Memory B cell (primary cell): Measurements from ENCODE around the gene SLC23A3.

Source experiments
- ATAC-seq: fragments of 150-1000 bp; cut with Tn5 transposase; 2 replicates; pipeline ENCODE4 v1.10.0; 2021; ENCODE audit warnings: low read depth, mild to moderate bottlenecking, moderate library complexity
- DNase-seq, 2 donors: peaks; one replicate each; pipeline ENCODE4 v3.0.0; 2022; ENCODE audit warnings: low spot score in 2 of 2
- H3K27ac Mint-ChIP-seq: one replicate; pipeline ENCODE4 v1.8.0; 2022; ENCODE audit warnings: mild to moderate bottlenecking, moderate library complexity, mixed read lengths
- H3K27me3 Mint-ChIP-seq: one replicate; pipeline ENCODE4 v1.8.0; 2022; ENCODE audit warnings: mixed read lengths
- H3K36me3 Mint-ChIP-seq: one replicate; pipeline ENCODE4 v1.8.0; 2022; ENCODE audit warnings: mild to moderate bottlenecking, mixed read lengths
- H3K4me1 Mint-ChIP-seq: one replicate; pipeline ENCODE4 v1.8.0; 2022; ENCODE audit warnings: mixed read lengths
- H3K4me3 Mint-ChIP-seq: one replicate; pipeline ENCODE4 v1.8.0; 2022; ENCODE audit warnings: mild to moderate bottlenecking, moderate library complexity, mixed read lengths
- H3K9me3 Mint-ChIP-seq: one replicate; pipeline ENCODE4 v1.8.0; 2022; ENCODE audit warnings: mixed read lengths

SLC23A3 gene

DNA sequence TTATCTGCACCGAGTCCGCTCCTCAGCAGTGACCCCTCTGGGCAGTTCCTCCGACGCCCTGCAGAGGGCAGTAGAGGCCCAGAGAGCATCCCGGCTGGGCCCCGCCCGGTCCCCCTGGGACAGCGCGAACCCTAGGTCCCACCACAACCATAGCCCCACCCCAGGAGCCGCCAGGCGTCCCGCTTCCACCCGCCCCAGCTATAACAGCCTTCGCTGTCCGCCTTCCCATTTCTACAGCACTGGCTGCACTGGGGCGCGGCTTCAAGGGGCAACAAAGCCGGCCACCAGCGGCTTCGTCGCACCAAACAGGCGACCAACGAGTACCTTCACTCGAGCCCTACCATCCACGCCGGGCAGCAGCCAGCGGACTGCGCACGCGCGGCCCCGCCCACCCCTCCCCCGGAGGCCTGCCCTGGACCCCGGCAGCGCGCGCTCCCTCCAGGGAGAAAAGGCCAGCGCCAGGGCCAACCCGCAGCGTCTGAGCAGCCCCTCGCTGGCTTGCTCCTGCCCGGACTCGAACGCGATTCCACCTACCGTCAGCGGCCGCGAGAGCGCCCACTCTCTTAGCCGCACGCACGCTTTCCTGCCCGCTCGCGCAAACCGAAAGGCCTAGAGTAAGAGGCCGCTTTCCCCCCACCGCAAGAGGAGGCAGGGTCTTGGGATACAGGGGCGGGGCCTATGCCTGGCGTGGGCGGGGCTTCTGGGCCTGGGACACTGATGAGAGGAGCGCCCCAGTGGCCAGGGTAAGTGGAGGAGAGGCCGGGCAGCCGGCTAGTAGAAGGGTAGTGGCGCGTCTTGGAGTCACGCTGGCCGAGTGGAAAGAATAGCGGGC, 9.4 kb downstream of the SLC23A3 start, which contains the start of gene NHEJ1:
Gene NHEJ1, minus strand, starts transcription at position 630 of the 832 bp plus-strand sequence. CDS start 2,453 bp downstream, outside the sequence.
- Mint-ChIP-seq H3K4me3 (peak within 1 kb of the TSS; percentile 94), H3K4me1 (peaks cover 19% of the 10 kb centered on the region), H3K9me3 (no peaks in the 10 kb centered on the region), H3K27ac (peak within 1 kb of the TSS; percentile 86), H3K27me3 (no peaks in the 10 kb centered on the region), H3K36me3 (peaks cover 15% of the 10 kb centered on the region)
- DNase-seq (peak; percentile 96 to 99), ATAC-seq (peak; percentile 81)

DNA sequence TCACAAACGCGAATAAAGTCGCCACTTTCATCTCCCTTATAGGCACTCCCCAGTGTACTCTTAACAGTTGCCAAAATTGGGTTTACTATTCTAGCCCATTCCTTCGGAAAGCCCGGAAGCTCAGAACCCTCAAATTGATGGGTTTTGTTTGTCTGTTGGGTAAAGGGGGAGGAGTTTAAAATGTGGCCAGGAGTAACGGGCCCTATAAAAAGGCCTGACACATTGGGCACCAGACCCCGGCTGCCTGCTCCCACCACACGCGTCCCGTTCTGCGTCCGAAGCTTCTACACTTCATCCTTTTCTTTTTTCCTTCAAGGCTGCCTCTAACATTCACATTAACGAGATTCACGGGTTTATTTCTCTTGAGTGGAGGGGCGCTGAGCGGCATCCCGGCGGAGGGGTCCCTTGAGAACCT, 10.1 kb downstream of the SLC23A3 start:
- Mint-ChIP-seq H3K27me3 (no peaks in the 10 kb centered on the region), H3K9me3 (no peaks in the 10 kb centered on the region), H3K4me1 (peaks cover 19% of the 10 kb centered on the region), H3K36me3 (peaks cover 15% of the 10 kb centered on the region), H3K27ac (peak overlapping the region; percentile 86), H3K4me3 (peak overlapping the region; percentile 94)
- ATAC-seq: no peak
- no peak for DNase-seq

DNA sequence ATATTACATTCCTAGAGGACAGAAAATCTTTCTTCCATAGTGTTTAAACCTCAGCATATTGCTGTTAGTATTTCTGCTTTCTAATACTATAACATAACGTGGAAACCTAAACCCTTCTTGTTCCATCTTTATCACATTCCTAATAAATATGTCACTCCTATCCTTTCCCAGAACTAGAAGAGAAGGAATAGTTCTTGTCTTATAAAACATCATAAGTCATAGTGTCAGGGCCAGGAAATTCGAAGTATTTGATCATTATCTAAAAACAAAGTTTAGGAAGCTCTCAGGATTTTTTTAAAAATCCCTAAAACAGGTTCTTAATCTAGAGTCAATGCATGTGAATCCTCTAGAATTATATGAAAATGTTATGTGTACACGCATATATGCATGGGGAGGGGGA, 11.2 kb downstream of the SLC23A3 start:
- no peak overlapping the region for H3K4me3 Mint-ChIP-seq
- H3K36me3 Mint-ChIP-seq: peaks cover 15% of the 10 kb centered on the region
- H3K9me3 Mint-ChIP-seq: no peaks in the 10 kb centered on the region
- H3K27ac Mint-ChIP-seq: no peak overlapping the region
- no peaks in the 10 kb centered on the region for H3K27me3 Mint-ChIP-seq
- DNase-seq (no peak), ATAC-seq (no peak)
- H3K4me1 Mint-ChIP-seq: peaks cover 19% of the 10 kb centered on the region

DNA sequence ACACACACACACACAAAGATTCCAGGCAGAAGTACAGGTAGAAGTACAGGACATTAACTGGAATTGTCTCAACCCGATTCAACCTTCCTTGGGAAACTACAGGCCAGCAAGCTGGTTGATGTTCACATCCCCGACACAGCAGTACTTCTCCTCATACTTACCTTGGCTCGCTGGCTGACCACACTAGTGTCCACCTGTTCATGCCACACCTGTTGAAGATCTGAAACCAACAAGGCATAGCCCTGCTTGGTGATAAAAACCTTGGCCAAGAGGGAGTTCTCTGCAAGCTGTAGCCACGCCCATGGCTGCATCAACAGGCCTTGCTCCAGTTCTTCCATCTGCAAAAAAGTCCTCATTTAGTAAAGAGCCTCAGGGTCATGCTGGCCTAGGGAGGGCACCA, 11.8 kb downstream of the SLC23A3 start:
- peaks cover 17% of the 10 kb centered on the region for H3K36me3 Mint-ChIP-seq
- no peak overlapping the region for H3K27ac Mint-ChIP-seq
- H3K4me3 Mint-ChIP-seq: no peak overlapping the region
- DNase-seq: no peak
- H3K9me3 Mint-ChIP-seq: no peaks in the 10 kb centered on the region
- ATAC-seq: no peak
- H3K27me3 Mint-ChIP-seq: no peaks in the 10 kb centered on the region
- peaks cover 19% of the 10 kb centered on the region for H3K4me1 Mint-ChIP-seq

DNA sequence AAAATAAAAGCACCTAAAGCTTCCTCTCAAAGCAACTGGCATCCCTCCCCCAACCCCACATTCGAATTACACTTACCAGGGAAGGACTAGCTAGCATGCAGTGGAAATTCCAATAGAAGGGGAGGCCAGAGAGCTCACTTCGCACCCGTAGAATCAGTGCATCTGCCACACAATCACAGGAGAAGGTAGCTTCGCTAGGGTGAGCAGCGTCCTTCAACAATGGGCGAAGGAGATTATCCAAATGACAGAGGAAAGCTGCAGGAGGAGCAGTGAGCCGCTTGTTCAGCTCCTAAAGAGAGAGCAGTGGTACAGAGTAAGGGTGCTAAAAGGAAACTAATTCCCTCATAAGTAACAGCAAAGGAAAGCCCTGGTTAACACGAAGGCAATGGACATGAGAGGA, 12.4 kb downstream of the SLC23A3 start:
- no peak for ATAC-seq
- H3K36me3 Mint-ChIP-seq: peaks cover 17% of the 10 kb centered on the region
- H3K4me3 Mint-ChIP-seq: no peak overlapping the region
- H3K27me3 Mint-ChIP-seq: no peaks in the 10 kb centered on the region
- H3K9me3 Mint-ChIP-seq: no peaks in the 10 kb centered on the region
- peaks cover 19% of the 10 kb centered on the region for H3K4me1 Mint-ChIP-seq
- DNase-seq: no peak
- H3K27ac Mint-ChIP-seq: no peak overlapping the region

- no peak overlapping the region for H3K4me3 Mint-ChIP-seq
- DNase-seq: peak; percentile 30 to 55
- H3K4me1 Mint-ChIP-seq: peaks cover 9% of the 10 kb centered on the region
- no peaks in the 10 kb centered on the region for H3K27me3 Mint-ChIP-seq
- H3K9me3 Mint-ChIP-seq: no peaks in the 10 kb centered on the region
- H3K27ac Mint-ChIP-seq: no peak overlapping the region
- no peak for ATAC-seq
- peaks cover 22% of the 10 kb centered on the region for H3K36me3 Mint-ChIP-seq
Measured at GRCh38 chr2:219155054-219155644, 14.7 kb downstream of the SLC23A3 start.

GRCh38 chr2:219149667-219150066, 20.2 kb downstream of the SLC23A3 start:
- Mint-ChIP-seq H3K4me1 (no peaks in the 10 kb centered on the region), H3K9me3 (no peaks in the 10 kb centered on the region), H3K4me3 (no peak overlapping the region), H3K27ac (no peak overlapping the region), H3K27me3 (no peaks in the 10 kb centered on the region), H3K36me3 (peaks cover 26% of the 10 kb centered on the region)
- ATAC-seq: no peak
- no peak for DNase-seq

DNA sequence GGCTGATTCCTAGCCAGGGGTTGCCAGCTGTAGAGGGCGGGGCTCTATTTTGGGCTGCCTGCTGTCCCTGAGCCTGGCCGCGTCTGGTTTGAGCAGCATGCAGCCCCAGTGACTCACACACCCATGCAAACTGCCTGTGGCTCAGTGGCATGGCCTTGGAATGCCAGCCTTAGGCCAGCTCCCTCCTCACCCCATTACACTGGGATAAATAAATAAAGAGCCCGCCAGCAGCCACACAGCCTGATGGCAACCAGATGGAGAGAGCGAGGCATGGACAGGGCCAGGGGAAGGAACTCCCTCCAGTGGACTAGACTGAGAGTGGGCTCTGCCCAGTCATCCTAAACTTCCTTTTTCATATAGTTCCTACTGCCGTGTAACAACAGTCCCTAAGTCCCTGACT, 27.5 kb downstream of the SLC23A3 start:
- no peaks in the 10 kb centered on the region for H3K27me3 Mint-ChIP-seq
- H3K36me3 Mint-ChIP-seq: peaks cover 57% of the 10 kb centered on the region
- ATAC-seq (no peak), DNase-seq (no peak)
- no peak overlapping the region for H3K27ac Mint-ChIP-seq
- no peaks in the 10 kb centered on the region for H3K9me3 Mint-ChIP-seq
- H3K4me1 Mint-ChIP-seq: peaks cover 4% of the 10 kb centered on the region
- no peak overlapping the region for H3K4me3 Mint-ChIP-seq

- peaks cover 48% of the 10 kb centered on the region for H3K36me3 Mint-ChIP-seq
- H3K27ac Mint-ChIP-seq: no peak overlapping the region
- peaks cover 4% of the 10 kb centered on the region for H3K4me1 Mint-ChIP-seq
- DNase-seq: no peak
- H3K27me3 Mint-ChIP-seq: no peaks in the 10 kb centered on the region
- H3K9me3 Mint-ChIP-seq: no peaks in the 10 kb centered on the region
- H3K4me3 Mint-ChIP-seq: no peak overlapping the region
- ATAC-seq: no peak
Measured at GRCh38 chr2:219140722-219141121, 29.1 kb downstream of the SLC23A3 start.

- ATAC-seq: no peak
- no peak overlapping the region for H3K4me3 Mint-ChIP-seq
- no peak for DNase-seq
- peaks cover 7% of the 10 kb centered on the region for H3K4me1 Mint-ChIP-seq
- peaks cover 22% of the 10 kb centered on the region for H3K36me3 Mint-ChIP-seq
- no peaks in the 10 kb centered on the region for H3K27me3 Mint-ChIP-seq
- H3K9me3 Mint-ChIP-seq: no peaks in the 10 kb centered on the region
- no peak overlapping the region for H3K27ac Mint-ChIP-seq
Measured at GRCh38 chr2:219133976-219134375, 35.9 kb downstream of the SLC23A3 start.

- DNase-seq: no peak
- H3K4me3 Mint-ChIP-seq: no peak overlapping the region
- peaks cover 14% of the 10 kb centered on the region for H3K36me3 Mint-ChIP-seq
- no peak overlapping the region for H3K27ac Mint-ChIP-seq
- no peaks in the 10 kb centered on the region for H3K9me3 Mint-ChIP-seq
- no peaks in the 10 kb centered on the region for H3K27me3 Mint-ChIP-seq
- no peak for ATAC-seq
- H3K4me1 Mint-ChIP-seq: peaks cover 10% of the 10 kb centered on the region
Measured at GRCh38 chr2:219131744-219132143, 38.1 kb downstream of the SLC23A3 start.

- H3K4me3 Mint-ChIP-seq: no peak overlapping the region
- DNase-seq (no peak), ATAC-seq (no peak)
- H3K9me3 Mint-ChIP-seq: no peaks in the 10 kb centered on the region
- peaks cover 10% of the 10 kb centered on the region for H3K4me1 Mint-ChIP-seq
- H3K36me3 Mint-ChIP-seq: peaks cover 18% of the 10 kb centered on the region
- no peak overlapping the region for H3K27ac Mint-ChIP-seq
- H3K27me3 Mint-ChIP-seq: no peaks in the 10 kb centered on the region
Measured at GRCh38 chr2:219131327-219131726, 38.5 kb downstream of the SLC23A3 start.

- no peak overlapping the region for H3K4me3 Mint-ChIP-seq
- H3K9me3 Mint-ChIP-seq: no peaks in the 10 kb centered on the region
- H3K27me3 Mint-ChIP-seq: no peaks in the 10 kb centered on the region
- H3K4me1 Mint-ChIP-seq: peaks cover 10% of the 10 kb centered on the region
- no peak for ATAC-seq
- H3K27ac Mint-ChIP-seq: no peak overlapping the region
- no peak for DNase-seq
- peaks cover 18% of the 10 kb centered on the region for H3K36me3 Mint-ChIP-seq
Measured at GRCh38 chr2:219129589-219129988, 40.2 kb downstream of the SLC23A3 start.

GRCh38 chr2:219128396-219128795, 41.4 kb downstream of the SLC23A3 start:
- Mint-ChIP-seq H3K36me3 (peaks cover 18% of the 10 kb centered on the region), H3K9me3 (no peaks in the 10 kb centered on the region), H3K4me1 (peaks cover 6% of the 10 kb centered on the region), H3K27me3 (no peaks in the 10 kb centered on the region), H3K27ac (no peak overlapping the region), H3K4me3 (no peak overlapping the region)
- DNase-seq (no peak), ATAC-seq (no peak)
